H1 (cell line): ENCODE results near the gene ILK. TPM values are rescaled to one million over a fixed set of nuclear protein-coding genes. Genes with fewer than 3 reads are reported as not detected.
A peak's percentile ranks its signal among the peaks of the same experiment; 100 is the strongest.

Experiments used
- CTCF ChIA-PET: fragments of 300-600 bp; sonication (Branson Sonifier 250); formaldehyde crosslinking; loops from one replicate; lab custom pipeline; 2021; ENCODE audit not compliant: partially characterized antibody; lab: Charles Lee
- POLR2A ChIA-PET: fragments of 300-600 bp; sonication (Branson Sonifier 250); formaldehyde crosslinking; loops from one replicate; lab custom pipeline; 2021; ENCODE audit warnings: inconsistent platforms; ENCODE audit not compliant: partially characterized antibody; lab: Charles Lee
- DNase-seq, 2 experiments: peaks; one replicate each; pipeline versions ENCODE4 v3.0.0 to v3.0.0-alpha.2; 2010 to 2022; ENCODE audit warnings: low spot score in 2 of 2, low read depth in 1 of 2, mixed read lengths in 1 of 2
- FAIRE-seq: peaks from 2 replicates; lab custom pipeline; 2011; peaks lifted over from hg19 to GRCh38; lab: Jason Lieb, UNC
- H2AFZ ChIP-seq: 2 replicates; pipeline ENCODE4 v1.8.1; 2012; ENCODE audit warnings: low read length, inconsistent platforms
- H2AK5ac ChIP-seq: 2 replicates; pipeline ENCODE4 v1.6.1; 2013; ENCODE audit warnings: low read depth, low read length
- H2BK120ac ChIP-seq: replicated peaks from 2 replicates; pipeline ENCODE3; 2013; ENCODE audit warnings: low read depth, low read length, inconsistent platforms
- H2BK12ac ChIP-seq: 2 replicates; pipeline ENCODE4 v1.6.1; 2013; ENCODE audit warnings: low read depth, low read length
- H2BK15ac ChIP-seq: 2 replicates; pipeline ENCODE4 v1.6.1; 2013; ENCODE audit warnings: low read length
- H2BK20ac ChIP-seq: 2 replicates; pipeline ENCODE4 v1.6.1; 2013; ENCODE audit warnings: low read length
- H2BK5ac ChIP-seq: 2 replicates; pipeline ENCODE4 v1.6.1; 2013; ENCODE audit warnings: low read depth, low read length
- H3K14ac ChIP-seq: 2 replicates; pipeline ENCODE4 v1.6.1; 2013; ENCODE audit warnings: inconsistent platforms; ENCODE audit not compliant: insufficient read length
- H3K18ac ChIP-seq: 2 replicates; pipeline ENCODE4 v1.6.1; 2013; ENCODE audit warnings: low read length; ENCODE audit errors: extremely low read depth
- H3K23ac ChIP-seq: 2 replicates; pipeline ENCODE4 v1.6.1; 2013; ENCODE audit warnings: inconsistent platforms; ENCODE audit not compliant: insufficient read length
- H3K23me2 ChIP-seq: 2 replicates; pipeline ENCODE4 v1.6.1; 2013; ENCODE audit warnings: low read depth, low read length
- H3K27ac ChIP-seq: 2 replicates; pipeline ENCODE4 v1.6.1; 2011; ENCODE audit warnings: low read depth, low read length, inconsistent platforms
- H3K27me3 ChIP-seq, 4 experiments: replicated peaks in 1 of 4; 1 replicate in 1 of 4; 2 replicates in 3 of 4; pipeline versions ENCODE4 v1.6.1 to v1.8.1; 2011 to 2013; ENCODE audit warnings: low read length in 3 of 4, mild to moderate bottlenecking in 3 of 4, inconsistent platforms in 2 of 4, mixed read lengths in 2 of 4, moderate library complexity in 1 of 4; ENCODE audit not compliant: control insufficient read depth in 3 of 4, insufficient read depth in 3 of 4; ENCODE audit errors: extremely low read depth in 1 of 4
- H3K36me3 ChIP-seq, 4 experiments: 2 replicates each; pipeline versions ENCODE4 v1.6.1 to v1.8.1; 2011 to 2013; ENCODE audit warnings: mild to moderate bottlenecking in 4 of 4, low read length in 3 of 4, moderate library complexity in 2 of 4, control low read depth in 1 of 4, inconsistent platforms in 1 of 4; ENCODE audit not compliant: insufficient read depth in 4 of 4, control insufficient read depth in 2 of 4
- H3K4ac ChIP-seq: replicated peaks from 2 replicates; pipeline ENCODE3; 2013; ENCODE audit warnings: low read length, low read depth, mixed read lengths, inconsistent platforms; ENCODE audit not compliant: insufficient read length
- H3K4me1 ChIP-seq, 4 experiments: replicated peaks in 1 of 4; 1 replicate in 1 of 4; 2 replicates in 3 of 4; pipeline versions ENCODE4 v1.6.1 to v1.8.1; 2011 to 2013; ENCODE audit warnings: low read length in 3 of 4, inconsistent platforms in 2 of 4, mixed read lengths in 1 of 4; ENCODE audit not compliant: insufficient read depth in 4 of 4, control insufficient read depth in 3 of 4
- H3K4me2 ChIP-seq, 2 experiments: 2 replicates each; pipeline versions ENCODE4 v1.6.1 to v1.8.1; 2011 to 2013; ENCODE audit warnings: low read depth in 2 of 2, low read length in 2 of 2, control low read depth in 1 of 2, inconsistent platforms in 1 of 2, mild to moderate bottlenecking in 1 of 2; ENCODE audit not compliant: insufficient read depth in 1 of 2
- H3K4me3 ChIP-seq, 4 experiments: fragments of 200-600, 300-600 bp in 1 of 4; sonication (generic), shearing (Covaris generic), sonication (Bioruptor Twin) in 1 of 4; 2 replicates each; pipeline versions ENCODE4 v1.5.1 to v1.8.1; 2011 to 2016; ENCODE audit warnings: low read length in 4 of 4, low read depth in 3 of 4, control low read depth in 2 of 4, inconsistent platforms in 2 of 4, mild to moderate bottlenecking in 2 of 4, mixed read lengths in 1 of 4, moderate library complexity in 1 of 4; ENCODE audit not compliant: insufficient read depth in 2 of 4; ENCODE audit errors: extremely low read depth in 1 of 4
- H3K56ac ChIP-seq: replicated peaks from 2 replicates; pipeline ENCODE3; 2013; ENCODE audit warnings: low read depth, mild to moderate bottlenecking, mixed read lengths, low read length, inconsistent platforms; ENCODE audit not compliant: insufficient read length
- H3K79me1 ChIP-seq: 2 replicates; pipeline ENCODE4 v1.6.1; 2013; ENCODE audit warnings: low read depth, low read length, control low read depth
- H3K79me2 ChIP-seq, 2 experiments: 2 replicates each; pipeline versions ENCODE4 v1.6.1 to v1.8.1; 2012 to 2013; ENCODE audit warnings: low read length in 2 of 2, mild to moderate bottlenecking in 2 of 2, inconsistent platforms in 1 of 2; ENCODE audit not compliant: insufficient read depth in 2 of 2, control insufficient read depth in 1 of 2
- H3K9ac ChIP-seq, 4 experiments: replicated peaks in 1 of 4; 1 replicate in 1 of 4; 2 replicates in 3 of 4; pipeline versions ENCODE4 v1.6.1 to v1.8.1; 2011 to 2013; ENCODE audit warnings: low read depth in 3 of 4, low read length in 3 of 4, control low read depth in 2 of 4, mild to moderate bottlenecking in 2 of 4, moderate library complexity in 2 of 4, inconsistent platforms in 1 of 4; ENCODE audit errors: extremely low read depth in 1 of 4
- H3K9me3 ChIP-seq, 2 experiments: 2 replicates each; pipeline versions ENCODE4 v1.6.1 to v1.8.1; 2012 to 2013; ENCODE audit warnings: mild to moderate bottlenecking in 2 of 2, moderate library complexity in 2 of 2, control low read depth in 1 of 2, inconsistent platforms in 1 of 2, low read depth in 1 of 2, low read length in 1 of 2, mixed read lengths in 1 of 2; ENCODE audit not compliant: insufficient read depth in 2 of 2
- H4K20me1 ChIP-seq, 2 experiments: replicated peaks in 1 of 2; 2 replicates each; pipeline versions ENCODE3 to v1.8.1; 2011 to 2013; ENCODE audit warnings: inconsistent platforms in 2 of 2, low read length in 2 of 2, mild to moderate bottlenecking in 1 of 2; ENCODE audit not compliant: insufficient read depth in 2 of 2, control insufficient read depth in 1 of 2
- H4K5ac ChIP-seq: 2 replicates; pipeline ENCODE4 v1.6.1; 2013; ENCODE audit warnings: low read length, low read depth, mixed read lengths, inconsistent platforms; ENCODE audit not compliant: insufficient read length
- H4K8ac ChIP-seq: 2 replicates; pipeline ENCODE4 v1.8.0; 2013; ENCODE audit warnings: mild to moderate bottlenecking, moderate library complexity, low read length, inconsistent platforms; ENCODE audit not compliant: insufficient read depth; ENCODE audit errors: extremely low read depth
- H4K91ac ChIP-seq: replicated peaks from 2 replicates; pipeline ENCODE3; 2013; ENCODE audit warnings: low read length, mixed read lengths, inconsistent platforms; ENCODE audit not compliant: insufficient read length
- CREB1 ChIP-seq: IDR thresholded peaks from 2 replicates; pipeline ENCODE4 v1.6.1; 2012; ENCODE audit warnings: inconsistent platforms
- CTCF ChIP-seq, 3 experiments: IDR thresholded peaks; 1 replicate in 2 of 3; 2 replicates in 1 of 3; pipeline versions ENCODE4 v1.5.1 to v1.6.1; 2011; ENCODE audit warnings: low read length in 3 of 3, mild to moderate bottlenecking in 3 of 3, inconsistent platforms in 2 of 3, low read depth in 1 of 3, moderate library complexity in 1 of 3; ENCODE audit not compliant: insufficient read depth in 1 of 3; ENCODE audit errors: control extremely low read depth in 1 of 3
- RAD21 ChIP-seq, 2 experiments: IDR thresholded peaks in 1 of 2; conservative IDR thresholded peaks in 1 of 2; 2 replicates each; pipeline ENCODE4 v1.6.1; 2011; ENCODE audit warnings: low read depth in 2 of 2, low read length in 2 of 2, improper control_type of control experiment in 1 of 2, inconsistent platforms in 1 of 2, mild to moderate bottlenecking in 1 of 2, moderate library complexity in 1 of 2
- SIN3A ChIP-seq, 2 experiments: IDR thresholded peaks in 1 of 2; conservative IDR thresholded peaks in 1 of 2; 2 replicates each; pipeline ENCODE4 v1.6.1; 2011 to 2012; ENCODE audit warnings: low read length in 2 of 2, improper control_type of control experiment in 1 of 2, low read depth in 1 of 2, mild to moderate bottlenecking in 1 of 2
- WGBS, 2 experiments: shearing (Covaris generic) in 1 of 2; methylation state at CpG; one replicate each; pipeline versions ENCODE4 v1.1.6 to v1.1.7; 2013 to 2015; ENCODE audit warnings: low lambda C conversion rate in 2 of 2, mixed read lengths in 2 of 2, inconsistent platforms in 1 of 2, low coverage in 1 of 2, missing lambda C conversion rate in 1 of 2; ENCODE audit not compliant: insufficient replicate concordance in 2 of 2, insufficient coverage in 1 of 2, insufficient read length in 1 of 2; ENCODE audit errors: extremely low coverage in 1 of 2, missing lambda C conversion rate in 1 of 2; 5-methylcytosine and 5-hydroxymethylcytosine counted together
- polyA plus RNA-seq, 7 experiments: library from polyadenylated mRNA; depleted of rRNA in 3 of 7; stranded (reverse) in 5 of 7; unstranded in 2 of 7; fragments of >200 nt in 5 of 7; fragments of 200-250 nt in 2 of 7; gene quantifications; 1 replicate in 5 of 7; 2 replicates in 1 of 7; 4 replicates in 1 of 7; pipeline versions ENCODE4 v1.2.1 to v1.2.3, GENCODE V29; 2011 to 2013; ENCODE audit warnings: missing spikeins in 2 of 7, mixed read lengths in 2 of 7
- total RNA-seq: library from RNA; stranded (reverse); fragmentation: NEBNext Ultra II Directional; extraction: Animal tissue kit (Norgen Biotek cat#: 25700); gene quantifications from 2 replicates; pipeline ENCODE4 v1.2.1, GENCODE V29; 2021

The ILK gene
- total and polyA plus RNA-seq, 2 of the 8 experiments (the other 6 are each of a cell fraction or from before 2014, with no cell fraction given), result 91.4 to 132 TPM

DNA sequence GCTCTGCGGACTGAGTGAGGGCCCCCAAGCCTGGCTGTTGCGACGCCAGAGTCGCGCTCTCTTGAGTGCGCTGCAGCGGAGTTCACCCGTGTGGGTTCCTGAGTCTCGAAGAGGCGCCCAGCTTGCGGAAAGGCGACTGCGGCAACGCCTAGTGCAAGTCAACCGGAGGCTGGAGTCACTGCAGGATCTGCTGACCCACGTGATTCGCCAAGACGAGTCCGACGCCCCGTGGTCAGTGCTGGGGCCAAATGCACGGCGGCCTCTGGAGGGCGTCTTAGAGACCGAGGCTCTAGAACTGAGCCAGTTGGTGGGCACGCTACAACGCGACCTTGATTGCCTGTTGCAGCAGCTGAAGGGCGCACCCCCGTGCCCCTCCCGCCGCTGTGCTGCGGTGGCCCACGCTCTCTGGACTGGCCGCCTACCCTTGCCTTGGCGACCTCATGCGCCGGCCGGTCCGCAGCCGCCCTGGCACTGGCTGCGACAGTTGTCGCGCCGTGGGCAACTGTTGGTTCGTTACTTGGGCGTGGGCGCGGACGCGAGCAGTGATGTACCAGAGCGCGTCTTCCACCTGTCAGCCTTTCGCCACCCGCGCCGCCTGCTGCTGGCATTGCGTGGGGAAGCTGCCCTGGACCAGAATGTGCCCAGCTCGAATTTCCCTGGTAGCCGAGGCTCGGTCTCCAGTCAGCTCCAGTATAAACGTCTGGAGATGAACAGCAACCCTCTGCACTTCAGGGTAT, 32.7 kb upstream of the ILK start:
- Histone ChIP-seq H2BK15ac (peak overlapping the region; percentile 63; the same call in 1 of the 2 replicates), H3K9ac (no peak overlapping the region), H3K27ac (no peak overlapping the region), H3K27me3 (no peaks in the 10 kb centered on the region), H3K18ac (no peak overlapping the region), H4K20me1 (no peaks in the 10 kb centered on the region), H2BK20ac (no peak overlapping the region), H3K79me2 (no peaks in the 10 kb centered on the region), H3K4ac (no peak overlapping the region), H2BK5ac (no peak overlapping the region), H2AFZ (no peak overlapping the region), H3K4me3 (no peak overlapping the region), H3K14ac (no peak overlapping the region), H4K91ac (no peak overlapping the region), H4K5ac (no peak overlapping the region), H2BK12ac (no peak overlapping the region), H3K4me1 (peaks cover 0 to 3% (median 2%) of the 10 kb centered on the region in 4 experiments; a peak in 5 of 7 replicates), H3K79me1 (no peaks in the 10 kb centered on the region), H3K4me2 (no peak overlapping the region), H3K56ac (no peak overlapping the region), H3K23ac (no peak overlapping the region), H3K23me2 (no peaks in the 10 kb centered on the region; the same call in 1 of the 2 replicates), H4K8ac (no peak overlapping the region), H3K9me3 (no peaks in the 10 kb centered on the region), H2AK5ac (no peak overlapping the region), H3K36me3 (no peaks in the 10 kb centered on the region), H2BK120ac (no peak overlapping the region)
- CTCF ChIA-PET, result interaction anchor here (0.7 to 6.6 kb wide), 21 partner anchors 8 to 217 kb away, joined by 3 to 63 read pairs (median 6); partner anchors contain the start of genes DNHD1, ILK and RRP8
- 95% methylated on average over 62 of the region's 62 CpGs; no CpG with 5 or more reads in 1 of the 2 experiments for WGBS, 2 experiments
- POLR2A ChIA-PET, result interaction anchor here (1.6 to 3.3 kb wide), 4 partner anchors 10 to 41 kb away, joined by 4 to 14 read pairs (median 6); partner anchors contain the start of genes ILK, RRP8 and TAF10
- no peak for DNase-seq
- FAIRE-seq, result no peak
- TF ChIP-seq CTCF (IDR thresholded peaks at IDR 0.05; ENCODE audit: control extremely low read depth in 1 of 3, insufficient read depth in 1 of 3, low read depth in 1 of 3, low read length in 3 of 3) (peak; percentile 13 to 27 (median 18)), CREB1 (no peak), SIN3A (conservative IDR thresholded peaks at IDR 0.05 in 1 of 2, IDR thresholded peaks at IDR 0.05 in 1 of 2; ENCODE audit: low read depth in 1 of 2, low read length in 2 of 2) (no peak), RAD21 (IDR thresholded peaks at IDR 0.05 in 1 of 2, conservative IDR thresholded peaks at IDR 0.05 in 1 of 2; ENCODE audit: low read depth in 2 of 2, low read length in 2 of 2) (peak in 1 of 2 experiments; percentile 10; a peak in 1 of 4 replicates)
